Caco-2 (cell line): Measurements from ENCODE around the gene LYZ. TPM values are rescaled to one million over a fixed set of nuclear protein-coding genes. Genes with fewer than 3 reads are reported as not detected.

Experiments used
- BruUV-seq: library from RNA; stranded (reverse); fragments of 400-500 nt; replicated peaks from 2 replicates; lab custom pipeline; 2021; lab: Mats Ljungman, UMichigan
- CTCF ChIA-PET: fragments of 300-600 bp; sonication (Branson Sonifier 250); formaldehyde crosslinking; loops from one replicate; lab custom pipeline; 2022; ENCODE audit warnings: antibody characterized with exemption; lab: Charles Lee
- POLR2A ChIA-PET: fragments of 300-600 bp; sonication (Branson Sonifier 250); formaldehyde crosslinking; loops from one replicate; lab custom pipeline; 2022; ENCODE audit warnings: antibody characterized with exemption; lab: Charles Lee
- DNase-seq, 2 experiments: peaks; one replicate each; pipeline versions ENCODE4 v3.0.0 to v3.0.0-alpha.2; 2020 to 2022
- H3K27me3 ChIP-seq: replicated peaks from 2 replicates; pipeline ENCODE4 v1.6.0; 2011; ENCODE audit warnings: low read length; ENCODE audit not compliant: control insufficient read depth, insufficient read depth
- H3K36me3 ChIP-seq: 2 replicates; pipeline ENCODE4 v1.5.1; 2011; ENCODE audit warnings: low read length; ENCODE audit not compliant: control insufficient read depth, insufficient read depth
- H3K4me1 ChIP-seq: fragments of 250-450 bp; sonication (Bioruptor Pico); 2 replicates; pipeline ENCODE4 v1.5.1; 2020; ENCODE audit warnings: mild to moderate bottlenecking
- H3K4me3 ChIP-seq: 2 replicates; pipeline ENCODE4 v1.5.1; 2011; ENCODE audit warnings: low read depth, mild to moderate bottlenecking, control low read depth, low read length
- H3K9me3 ChIP-seq: fragments of 250-450 bp; sonication (Bioruptor Pico); 2 replicates; pipeline ENCODE4 v1.5.1; 2020; ENCODE audit warnings: mild to moderate bottlenecking, moderate library complexity
- H3K27ac Mint-ChIP-seq: one replicate; pipeline ENCODE4 v1.8.0; 2022; ENCODE audit warnings: mixed read lengths; ENCODE audit not compliant: unreplicated experiment
- H3K27me3 Mint-ChIP-seq: one replicate; pipeline ENCODE4 v1.8.0; 2022; ENCODE audit warnings: mixed read lengths; ENCODE audit not compliant: insufficient read depth, unreplicated experiment
- H3K36me3 Mint-ChIP-seq: one replicate; pipeline ENCODE4 v1.8.0; 2022; ENCODE audit warnings: mild to moderate bottlenecking, mixed read lengths; ENCODE audit not compliant: insufficient read depth, unreplicated experiment
- H3K4me1 Mint-ChIP-seq: one replicate; pipeline ENCODE4 v1.8.0; 2022; ENCODE audit warnings: low read depth, mixed read lengths; ENCODE audit not compliant: unreplicated experiment
- H3K4me3 Mint-ChIP-seq: one replicate; pipeline ENCODE4 v1.8.0; 2022; ENCODE audit warnings: mild to moderate bottlenecking, moderate library complexity, mixed read lengths; ENCODE audit not compliant: unreplicated experiment
- H3K9me3 Mint-ChIP-seq: one replicate; pipeline ENCODE4 v1.8.0; 2022; ENCODE audit warnings: mixed read lengths; ENCODE audit not compliant: unreplicated experiment
- CTCF ChIP-seq, 2 experiments: fragments of 200-600 bp in 1 of 2; IDR thresholded peaks; 1 replicate in 1 of 2; 2 replicates in 1 of 2; pipeline versions ENCODE4 v1.5.1 to v1.8.0; 2011 to 2022; ENCODE audit warnings: antibody characterized with exemption in 1 of 2, control low read depth in 1 of 2, inconsistent platforms in 1 of 2, low read depth in 1 of 2, low read length in 1 of 2, mild to moderate bottlenecking in 1 of 2, moderate library complexity in 1 of 2; ENCODE audit not compliant: insufficient read depth in 1 of 2, severe bottlenecking in 1 of 2, unreplicated experiment in 1 of 2
- intact Hi-C: fragments of 100-400 bp; cut with micrococcal nuclease; formaldehyde crosslinking; loops from one replicate; pipeline ENCODE4 v1.10.0; 2022; ENCODE audit not compliant: unreplicated experiment
- total RNA-seq: library from RNA; stranded (reverse); gene quantifications from 2 replicates; pipeline ENCODE4 v1.2.3, GENCODE V29; 2022

The LYZ gene
- total RNA-seq, 1 experiment from 2014 or later: 16.9 TPM

GRCh38 chr12:69339999-69340398 is 8.2 kb upstream of the LYZ start:
- ChIA-PET CTCF (interaction anchor here (0.6 kb wide), 1 partner anchor 22 kb away, joined by 4 read pairs; no protein-coding TSS in a partner anchor), POLR2A (no interaction called here)
- no peaks in the 10 kb centered on the region for H3K36me3 ChIP-seq
- Mint-ChIP-seq H3K4me1 (peaks cover 44% of the 10 kb centered on the region), H3K36me3 (peaks cover 6% of the 10 kb centered on the region), H3K4me3 (no peak overlapping the region), H3K9me3 (no peaks in the 10 kb centered on the region), H3K27ac (no peak overlapping the region), H3K27me3 (no peaks in the 10 kb centered on the region)
- no TSS peak for BruUV-seq
- H3K27me3 ChIP-seq: no peaks in the 10 kb centered on the region
- no peak for DNase-seq
- no peak overlapping the region for H3K4me3 ChIP-seq
- H3K9me3 ChIP-seq: no peaks in the 10 kb centered on the region
- intact Hi-C loops: loop anchor here (10.0 kb wide), 2 partner anchors 185 to 395 kb away; partner anchors contain the start of gene RAB3IP
- H3K4me1 ChIP-seq: peaks cover 66% of the 10 kb centered on the region
- no peak for TF ChIP-seq CTCF (IDR thresholded peaks at IDR 0.05; ENCODE audit: insufficient read depth in 1 of 2, low read depth in 1 of 2, low read length in 1 of 2, severe bottlenecking in 1 of 2, unreplicated experiment in 1 of 2)

- Histone ChIP-seq H3K4me3 (no peak overlapping the region), H3K9me3 (no peaks in the 10 kb centered on the region), H3K4me1 (peaks cover 73% of the 10 kb centered on the region), H3K36me3 (no peaks in the 10 kb centered on the region), H3K27me3 (no peaks in the 10 kb centered on the region)
- Mint-ChIP-seq H3K36me3 (peaks cover 6% of the 10 kb centered on the region), H3K4me1 (peaks cover 41% of the 10 kb centered on the region), H3K4me3 (no peak overlapping the region), H3K27ac (no peak overlapping the region), H3K27me3 (no peaks in the 10 kb centered on the region), H3K9me3 (no peaks in the 10 kb centered on the region)
- DNase-seq: no peak
- no TSS peak for BruUV-seq
- no peak for TF ChIP-seq CTCF (IDR thresholded peaks at IDR 0.05; ENCODE audit: insufficient read depth in 1 of 2, low read depth in 1 of 2, low read length in 1 of 2, severe bottlenecking in 1 of 2, unreplicated experiment in 1 of 2)
- CTCF ChIA-PET: no interaction called here
- POLR2A ChIA-PET: no interaction called here
- intact Hi-C loops: no loop called here
Measured at GRCh38 chr12:69341328-69341727, 6.9 kb upstream of the LYZ start.

GRCh38 chr12:69342421-69342820 is 5.8 kb upstream of the LYZ start:
- H3K27me3 Mint-ChIP-seq: no peaks in the 10 kb centered on the region
- DNase-seq: no peak
- H3K9me3 ChIP-seq: no peaks in the 10 kb centered on the region
- H3K9me3 Mint-ChIP-seq: no peaks in the 10 kb centered on the region
- no peak overlapping the region for H3K4me3 Mint-ChIP-seq
- H3K4me3 ChIP-seq: no peak overlapping the region
- intact Hi-C loops: no loop called here
- ChIA-PET POLR2A (interaction anchor here (0.7 kb wide), 1 partner anchor 10 kb away, joined by 3 read pairs; no protein-coding TSS in a partner anchor), CTCF (no interaction called here)
- no peaks in the 10 kb centered on the region for H3K36me3 ChIP-seq
- H3K4me1 Mint-ChIP-seq: peaks cover 32% of the 10 kb centered on the region
- BruUV-seq: no TSS peak
- peaks cover 6% of the 10 kb centered on the region for H3K36me3 Mint-ChIP-seq
- no peak overlapping the region for H3K27ac Mint-ChIP-seq
- H3K4me1 ChIP-seq: peaks cover 68% of the 10 kb centered on the region
- H3K27me3 ChIP-seq: no peaks in the 10 kb centered on the region
- TF ChIP-seq CTCF (IDR thresholded peaks at IDR 0.05; ENCODE audit: insufficient read depth in 1 of 2, low read depth in 1 of 2, low read length in 1 of 2, severe bottlenecking in 1 of 2, unreplicated experiment in 1 of 2): no peak
